HG03108 (cell line): Measurements from ENCODE around the gene RAP1GAP2.

ENCODE experiments used
- ATAC-seq: cut with Tn5 transposase; IDR thresholded peaks from one replicate; pipeline ENCODE4 v1.9.1; 2021; ENCODE audit warnings: moderate library complexity; ENCODE audit not compliant: unreplicated experiment

RAP1GAP2 gene

DNA sequence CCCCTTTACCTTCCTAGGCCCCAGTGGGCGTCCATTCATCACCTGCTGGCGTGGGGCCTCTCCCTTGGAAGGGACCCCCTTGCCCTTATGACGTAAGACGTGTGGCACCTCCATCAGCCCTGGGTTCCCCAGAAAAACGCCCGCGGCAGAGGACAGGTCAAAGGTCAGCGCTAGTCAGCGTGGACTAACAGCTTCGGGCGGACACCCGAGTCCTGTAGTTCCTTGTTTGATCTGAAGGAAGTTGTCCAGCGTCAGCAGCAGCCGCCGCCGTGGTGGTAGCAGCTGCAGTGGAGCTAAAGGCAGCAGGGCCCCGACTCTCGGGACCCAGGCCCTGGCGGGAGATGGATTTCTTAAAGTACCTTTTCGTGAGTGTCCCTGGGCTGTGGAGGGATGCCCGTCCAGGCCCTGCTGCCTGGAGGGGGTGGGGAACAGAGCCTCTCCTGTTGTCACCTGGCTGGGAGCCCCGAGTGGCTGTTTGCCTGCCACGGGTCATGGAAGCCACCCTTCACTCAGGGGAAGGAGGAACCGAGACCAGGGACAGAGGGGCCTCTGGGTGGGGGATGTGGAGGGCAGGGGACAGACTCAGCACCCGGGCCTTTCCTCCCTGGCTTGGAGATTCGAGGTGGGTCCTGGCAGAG, 143.6 kb downstream of the RAP1GAP2 start:
- ATAC-seq: no peak

DNA sequence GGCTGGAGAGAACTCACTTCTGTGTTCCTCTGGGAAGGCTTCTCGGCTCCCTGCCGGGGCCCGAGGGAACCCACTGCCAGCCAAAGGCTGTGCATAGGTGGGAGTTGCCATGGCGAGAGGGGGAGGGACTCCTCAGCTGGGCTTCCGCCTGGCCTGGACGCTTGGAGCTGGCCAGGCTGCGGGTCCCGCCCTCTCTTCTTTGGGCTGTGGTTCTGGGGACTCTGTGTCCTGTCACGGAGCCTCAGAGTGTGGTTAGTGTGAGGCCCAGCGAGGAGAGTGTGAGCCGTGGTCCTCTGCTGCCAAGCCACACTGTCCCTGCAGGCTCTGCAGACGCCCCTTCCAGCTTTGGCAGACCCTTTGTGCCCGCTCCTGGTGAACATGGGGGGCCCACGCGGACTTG, 144.1 kb downstream of the RAP1GAP2 start:
- ATAC-seq: no peak

DNA sequence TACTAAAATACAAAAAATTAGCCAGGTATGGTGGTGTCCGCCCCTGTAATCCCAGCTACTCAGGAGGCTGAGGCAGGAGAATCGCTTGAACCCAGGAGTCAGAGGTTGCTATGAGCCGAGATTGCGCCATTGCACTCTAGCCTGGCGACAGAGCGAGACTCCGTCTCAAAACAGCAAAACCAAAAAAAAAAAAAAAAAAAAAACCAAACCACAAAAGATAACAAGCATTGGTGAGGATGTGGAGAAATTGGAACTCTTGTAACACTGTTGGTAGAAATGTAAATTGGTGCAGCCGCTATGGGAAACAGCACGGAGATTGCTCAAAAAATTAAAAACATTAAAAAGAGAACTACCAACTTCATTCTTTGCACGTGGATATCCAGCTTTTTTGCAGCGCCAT, 147.7 kb downstream of the RAP1GAP2 start:
- no peak for ATAC-seq

DNA sequence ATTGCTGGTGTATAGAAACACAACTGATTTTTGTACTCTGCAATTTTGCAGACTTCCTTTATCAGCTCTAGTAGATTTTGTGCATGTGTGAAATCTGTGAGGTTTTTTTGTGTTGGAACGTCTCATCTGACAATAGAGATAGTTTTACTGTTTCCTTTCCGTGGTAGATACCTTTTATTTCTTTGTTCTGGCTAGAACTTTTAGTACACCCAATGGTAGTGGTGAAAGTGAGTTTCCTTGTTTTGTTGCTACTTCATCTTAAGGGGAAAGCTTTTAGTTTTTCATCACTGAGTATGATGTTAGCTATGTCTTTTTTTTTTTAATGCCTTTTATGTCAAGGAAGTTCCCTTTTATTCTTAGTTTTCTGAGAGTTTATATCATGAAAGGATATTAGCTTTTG, 149.1 kb downstream of the RAP1GAP2 start:
- ATAC-seq: no peak

DNA sequence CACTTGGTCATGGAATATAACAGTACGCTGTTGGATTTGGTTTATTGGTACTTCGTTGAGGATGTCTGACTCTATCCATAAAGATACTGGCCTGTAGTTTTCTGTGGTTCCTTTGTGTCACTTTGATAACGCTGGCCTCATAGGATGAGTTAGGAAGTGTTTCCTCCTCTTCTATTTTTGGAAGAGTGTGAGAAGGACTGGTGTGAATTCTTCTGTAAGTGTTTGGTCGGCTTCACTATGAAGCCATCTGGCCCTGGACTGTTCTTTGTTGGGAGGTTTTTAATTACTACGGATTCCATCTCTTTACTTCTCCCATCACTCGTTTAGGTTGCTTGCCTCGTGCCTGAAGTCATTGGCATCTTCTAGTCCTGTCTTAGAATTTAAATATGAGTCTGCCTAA, 149.9 kb downstream of the RAP1GAP2 start:
- ATAC-seq: no peak

DNA sequence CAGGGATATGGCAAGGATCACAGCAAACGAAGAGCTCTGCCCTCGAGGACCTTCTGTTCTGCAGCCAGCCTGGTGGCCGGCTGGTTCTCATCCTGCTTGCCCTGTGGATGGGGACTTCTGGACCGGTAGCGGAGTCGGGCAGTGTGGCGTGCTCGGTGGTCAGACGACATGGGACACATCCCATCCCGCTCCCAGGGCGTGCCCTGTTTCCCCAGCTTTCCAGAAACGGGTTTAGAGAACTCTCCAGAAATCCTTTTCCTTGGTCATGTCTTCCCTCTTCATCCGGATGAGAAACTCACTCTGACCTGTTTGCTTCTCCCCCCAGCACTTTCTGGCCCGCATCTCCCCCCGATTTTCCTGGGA, 151.3 kb downstream of the RAP1GAP2 start:
- no peak for ATAC-seq

DNA sequence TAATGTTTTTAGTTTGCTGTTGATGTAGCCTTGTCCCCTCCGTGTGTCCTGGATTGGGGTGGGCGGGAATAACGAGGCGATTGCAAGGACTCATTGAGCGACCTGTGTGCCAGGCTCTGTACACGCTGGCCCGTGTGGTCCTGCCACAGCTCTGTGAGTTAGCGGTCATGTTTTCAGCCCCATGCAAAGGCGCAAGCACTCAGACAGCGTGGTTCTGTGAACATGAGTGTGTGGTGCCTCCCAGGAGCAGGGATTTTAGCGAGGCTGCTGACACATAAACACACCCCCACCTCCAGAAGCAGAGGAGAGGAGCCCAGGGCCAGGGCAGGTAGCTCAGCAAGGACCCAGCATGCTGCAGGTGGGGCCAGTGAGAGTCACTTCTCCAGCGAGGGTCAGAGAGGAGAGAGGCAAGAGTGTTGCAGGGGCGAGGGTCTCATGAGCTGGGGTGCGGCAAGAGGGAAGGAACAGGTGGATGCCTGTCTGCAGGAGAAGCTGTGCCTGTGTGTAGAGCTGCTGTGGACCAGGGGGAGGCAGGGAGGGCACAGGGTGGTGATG, 151.8 kb downstream of the RAP1GAP2 start:
- no peak for ATAC-seq

DNA sequence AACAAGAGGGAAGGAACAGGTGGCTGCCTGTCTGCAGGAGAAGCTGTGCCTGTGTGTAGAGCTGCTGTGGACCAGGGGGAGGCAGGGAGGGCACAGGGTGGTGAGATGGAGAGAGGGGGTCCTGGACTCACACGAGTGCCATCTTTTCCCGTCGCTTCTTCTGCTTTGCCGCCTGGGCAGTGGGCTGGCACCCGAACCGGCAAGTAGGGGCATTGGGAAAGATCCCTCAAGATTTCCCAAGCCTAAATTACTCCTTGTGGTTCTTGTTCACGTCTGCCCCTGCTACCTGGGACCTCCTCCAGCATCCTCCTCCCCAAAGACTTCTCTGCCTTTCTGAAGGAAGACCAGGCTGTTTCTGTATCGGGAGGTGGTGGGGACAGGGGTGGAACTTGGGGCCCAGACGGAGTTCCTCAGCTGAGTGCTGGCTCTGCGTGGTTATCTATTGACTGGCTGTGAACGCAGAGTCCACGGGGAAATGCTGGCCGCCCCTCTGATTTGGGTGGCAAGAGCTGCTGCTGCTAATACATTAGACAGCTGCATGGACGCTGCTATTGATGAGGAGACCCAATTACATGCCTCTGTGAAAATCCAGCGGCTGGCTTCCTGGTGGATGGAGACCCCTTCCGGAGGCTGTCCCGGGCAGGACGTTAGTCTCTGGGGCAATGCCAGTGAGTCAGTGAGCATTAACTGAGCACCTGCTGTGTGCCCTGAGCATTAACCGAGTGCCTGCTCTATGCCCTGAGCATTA, 152.7 kb downstream of the RAP1GAP2 start:
- no peak for ATAC-seq

DNA sequence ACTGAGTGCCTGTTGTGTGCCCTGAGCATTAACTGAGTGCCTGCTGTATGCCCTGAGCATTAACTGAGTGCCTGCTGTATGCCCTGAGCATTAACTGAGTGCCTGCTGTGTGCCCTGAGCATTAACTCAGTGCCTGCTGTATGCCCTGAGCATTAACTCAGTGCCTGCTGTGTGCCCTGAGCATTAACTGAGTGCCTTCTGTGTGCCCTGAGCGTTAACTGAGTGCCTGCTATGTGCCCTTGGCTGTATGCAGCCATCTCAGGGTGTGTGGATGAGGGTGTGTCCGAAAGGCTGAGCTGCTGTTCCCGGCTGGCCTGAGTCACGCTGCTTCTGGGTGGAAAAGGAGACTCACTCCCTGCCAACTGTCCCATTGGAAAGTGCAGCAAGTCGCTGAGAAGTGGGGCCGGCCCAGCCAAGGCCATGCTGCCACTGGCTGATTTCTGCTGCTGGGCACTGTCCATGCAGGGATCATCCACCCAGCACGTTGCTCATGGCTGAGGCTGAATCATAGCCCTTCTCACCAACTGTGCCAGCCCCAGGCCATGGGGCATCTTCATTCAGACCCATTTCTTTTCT, 153.3 kb downstream of the RAP1GAP2 start:
- ATAC-seq: no peak

DNA sequence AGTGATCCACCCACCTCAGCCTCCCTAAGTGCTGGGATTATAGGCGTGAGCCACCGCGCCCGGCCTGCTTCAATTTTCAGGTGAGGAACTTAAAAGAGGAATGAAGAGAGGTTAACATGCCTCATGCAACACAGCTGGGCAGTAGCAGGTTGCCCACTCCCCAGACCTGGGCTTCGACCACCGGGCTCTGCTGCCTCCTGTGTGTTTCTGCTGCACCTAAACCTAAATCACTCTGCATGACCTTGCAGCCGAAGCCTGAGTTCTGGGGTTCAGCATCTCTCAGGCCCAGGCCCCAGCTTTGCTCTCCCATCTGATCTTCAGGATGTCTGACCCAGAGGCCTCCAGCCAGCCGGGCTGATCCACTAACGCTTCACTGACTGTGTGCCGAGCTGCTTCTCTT, 154.6 kb downstream of the RAP1GAP2 start:
- no peak for ATAC-seq

DNA sequence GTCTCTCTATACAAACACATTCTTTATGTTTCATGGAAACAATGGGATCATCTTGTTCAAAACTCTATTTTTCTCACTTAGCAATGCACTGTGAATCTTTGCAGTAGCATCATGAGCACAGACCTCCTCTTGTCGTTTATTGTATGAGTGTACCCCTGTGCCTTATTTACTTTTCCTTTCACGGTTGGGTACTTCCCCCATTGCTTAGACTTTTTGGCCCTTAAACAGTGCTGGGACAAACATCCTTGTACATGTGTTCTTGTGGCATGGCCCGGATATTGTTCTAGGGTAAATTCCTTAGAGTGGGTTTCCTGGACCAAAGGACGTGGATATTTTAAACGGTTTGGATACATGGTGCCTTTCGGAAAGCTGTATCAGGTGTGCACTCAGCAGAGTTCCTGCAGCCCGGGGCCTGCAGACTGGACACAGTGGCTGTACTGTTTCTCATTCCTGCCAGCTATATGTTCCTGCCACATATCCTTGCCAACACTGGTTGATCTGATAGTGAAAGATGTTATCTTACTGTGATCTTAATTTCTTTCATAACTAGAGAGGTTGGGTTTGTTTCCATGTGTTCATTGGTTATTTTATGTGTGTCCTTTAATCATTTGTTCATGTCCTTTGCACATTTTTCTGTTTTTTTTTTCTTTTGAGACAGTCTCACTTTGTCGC, 156.1 kb downstream of the RAP1GAP2 start:
- no peak for ATAC-seq

DNA sequence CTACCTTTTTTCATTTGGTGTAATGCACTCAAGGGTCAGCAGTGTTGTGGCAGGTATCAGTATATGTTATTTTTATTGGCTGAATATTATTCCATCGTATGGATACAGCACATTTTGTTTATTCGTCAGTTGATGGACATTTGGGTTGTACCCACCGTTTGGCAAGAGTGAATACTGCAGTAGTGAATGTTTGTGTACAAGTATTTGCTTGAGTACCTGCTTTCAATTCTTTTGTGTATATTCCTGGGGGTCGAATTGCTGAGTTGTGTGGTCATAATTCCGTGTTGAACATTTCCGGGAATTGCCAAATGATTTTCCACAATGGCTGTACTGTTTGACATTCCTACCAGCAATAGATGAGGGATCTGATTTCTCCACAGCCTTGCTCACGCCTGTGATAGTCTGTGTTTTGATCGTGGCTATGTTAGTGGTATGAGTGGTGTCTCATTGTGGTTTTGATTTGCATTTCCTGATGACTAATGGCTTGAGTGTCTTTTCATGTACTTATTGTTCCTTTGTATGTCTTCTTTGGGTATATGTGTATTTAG, 158.7 kb downstream of the RAP1GAP2 start:
- no peak for ATAC-seq

DNA sequence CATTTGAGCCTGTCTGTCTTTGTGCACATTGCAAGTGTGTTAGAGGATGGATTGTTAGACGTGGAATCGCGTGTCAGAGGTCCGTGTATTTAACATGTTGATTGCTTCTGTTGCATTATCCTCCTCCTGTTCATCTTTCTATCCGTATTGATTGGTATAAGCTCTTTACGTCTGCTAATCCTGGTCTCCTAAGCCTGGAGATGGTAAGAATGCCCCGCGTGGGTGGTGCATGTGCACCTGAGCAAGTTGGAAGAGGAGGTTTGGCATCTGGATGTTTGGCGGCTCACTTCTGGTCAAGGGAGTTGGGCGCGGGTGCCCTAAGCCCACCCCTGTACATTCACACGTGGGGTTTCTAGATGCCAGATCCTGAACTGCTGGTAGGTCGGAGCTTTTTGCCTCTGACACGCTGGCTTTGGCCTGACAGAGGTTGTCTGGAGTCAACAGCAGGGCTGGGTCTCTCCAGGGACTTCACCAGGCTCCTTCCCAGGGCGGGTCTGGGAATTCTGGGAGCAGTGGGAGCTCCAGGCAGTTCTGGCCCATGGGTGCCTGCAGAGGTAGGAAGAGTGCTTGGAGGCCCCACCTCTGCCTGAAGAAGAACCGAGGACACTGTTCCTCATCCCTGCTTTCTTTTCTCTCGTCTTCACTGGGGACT, 159.8 kb downstream of the RAP1GAP2 start:
- no peak for ATAC-seq

DNA sequence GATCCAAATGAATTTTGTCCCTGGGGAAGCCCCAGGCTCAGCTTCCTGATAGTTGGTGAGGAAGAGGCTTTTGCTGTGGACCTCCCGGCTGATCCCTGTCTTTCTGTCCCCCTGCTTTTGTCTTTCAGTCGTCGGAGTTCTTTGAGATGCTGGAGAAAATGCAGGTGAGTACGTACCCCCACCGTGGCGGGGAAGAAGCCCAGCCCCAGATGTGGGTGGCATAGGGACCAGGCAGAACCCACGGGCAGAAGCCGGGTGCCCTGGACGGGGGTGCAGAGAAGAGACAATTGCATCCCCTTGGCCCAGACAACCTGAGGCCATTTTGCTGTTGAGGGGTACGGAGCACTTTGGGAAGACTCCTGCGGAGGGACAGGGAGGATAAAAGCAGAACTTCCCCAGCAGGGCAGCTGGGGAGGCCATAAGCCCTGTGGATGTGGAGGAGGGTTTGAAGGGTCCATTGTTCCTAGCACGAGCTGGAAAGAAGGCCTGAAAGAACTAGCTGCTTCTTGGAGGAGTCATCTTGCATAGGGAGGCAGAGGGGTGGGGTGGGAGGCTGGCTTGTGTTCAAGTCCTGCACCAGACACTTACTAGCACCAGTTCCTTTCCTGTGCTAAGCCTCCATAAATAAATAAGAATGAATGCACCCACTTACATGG, 161.5 kb downstream of the RAP1GAP2 start:
- ATAC-seq: no peak

DNA sequence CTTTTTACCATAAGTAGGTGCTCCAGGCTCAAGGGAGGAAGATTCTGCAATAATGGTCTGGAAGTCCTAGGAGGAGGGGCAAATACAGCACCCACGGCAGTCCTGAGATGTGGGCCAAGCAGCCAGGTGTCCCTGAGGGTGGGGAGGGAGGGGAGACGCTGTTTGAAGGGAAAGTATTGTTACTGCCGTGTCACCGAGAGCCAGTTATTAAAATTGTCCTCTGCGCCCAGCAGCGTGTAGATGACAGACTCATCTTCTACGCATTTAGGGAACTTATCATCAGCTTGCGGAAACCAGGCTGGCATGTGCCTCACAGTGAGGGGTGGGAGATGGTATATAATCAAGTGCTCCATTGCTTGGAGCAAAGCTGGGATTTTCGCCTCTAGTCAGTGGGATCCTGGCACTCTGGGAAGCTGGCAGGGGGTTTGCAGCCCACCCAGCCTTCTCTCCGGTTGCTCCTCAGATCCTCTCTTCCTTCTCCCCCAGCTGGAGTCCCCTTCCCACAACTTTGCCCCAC, 162.5 kb downstream of the RAP1GAP2 start:
- no peak for ATAC-seq

DNA sequence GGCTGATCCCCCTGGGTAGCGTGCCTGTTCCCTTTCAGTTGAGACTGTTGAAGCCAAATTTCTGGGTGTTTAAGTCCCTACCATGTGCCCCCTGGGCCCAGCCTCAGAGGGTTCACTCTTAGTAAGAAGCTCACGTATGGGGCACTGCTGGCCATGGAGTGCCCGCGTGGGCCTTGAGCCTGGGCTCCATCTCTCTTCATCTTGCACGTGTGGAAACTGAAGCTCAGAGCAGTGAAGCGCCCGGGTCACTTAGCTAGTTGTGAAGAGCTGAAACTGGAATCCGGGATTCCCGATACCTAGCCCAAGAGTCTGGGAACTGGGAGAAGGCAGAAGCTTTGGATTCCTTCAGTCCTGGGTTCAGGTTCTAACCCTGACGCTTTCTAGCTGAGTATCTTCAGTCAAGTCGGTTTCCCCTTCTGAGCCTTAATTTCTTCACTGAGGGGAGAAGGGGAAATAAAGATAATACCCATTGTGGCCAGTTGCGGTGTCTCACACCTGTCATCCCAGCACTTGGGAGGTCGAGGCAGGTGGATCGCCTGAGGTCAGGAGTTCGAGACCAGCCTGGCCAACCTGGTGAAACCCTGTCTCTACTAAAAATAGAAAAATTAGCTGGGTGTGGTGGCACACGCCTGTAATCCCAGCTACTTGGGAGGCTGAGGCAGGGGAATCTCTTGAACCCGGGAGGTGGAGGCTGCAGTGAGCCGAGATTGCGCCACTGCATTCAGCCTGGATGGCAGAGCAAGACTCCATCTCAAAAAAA, 163.3 kb downstream of the RAP1GAP2 start:
- no peak for ATAC-seq

DNA sequence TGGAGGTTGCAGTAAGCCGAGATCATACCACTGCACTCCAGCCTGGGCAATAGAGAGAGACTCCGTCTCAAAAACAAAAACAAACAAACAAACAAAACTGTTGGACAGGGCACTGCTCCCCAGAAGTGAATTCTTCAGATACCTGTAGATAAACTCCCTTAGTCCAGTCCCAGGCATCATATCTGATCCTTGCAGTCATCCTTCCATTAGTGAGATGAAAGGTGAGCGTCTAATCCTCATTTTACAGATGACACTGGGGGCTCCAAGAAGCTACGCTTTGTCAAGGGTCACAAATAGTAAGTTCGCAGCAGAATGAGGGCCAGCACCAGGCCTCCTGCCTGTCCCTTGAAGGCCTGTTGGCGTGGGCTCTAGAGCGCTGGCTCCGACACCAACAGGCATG, 165.2 kb downstream of the RAP1GAP2 start:
- ATAC-seq: no peak

DNA sequence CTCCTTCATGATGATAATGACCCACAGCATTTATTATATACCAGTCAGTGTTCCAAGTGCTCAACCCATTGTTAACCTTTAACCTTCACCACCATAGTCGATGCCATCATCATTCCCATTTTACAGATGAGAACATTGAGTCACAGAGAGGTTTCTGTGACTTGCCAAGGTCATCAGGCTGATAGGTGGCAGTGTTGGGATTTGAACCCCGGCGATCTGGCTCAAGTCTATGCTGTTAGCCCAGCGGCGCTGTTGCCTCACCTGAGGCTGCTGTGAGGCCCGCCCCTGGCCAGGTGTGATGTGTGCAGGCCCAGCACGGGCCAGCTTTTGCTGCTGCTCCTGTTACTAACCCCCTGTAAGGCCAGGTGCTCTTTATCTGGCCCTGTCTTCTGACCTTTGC, 166.0 kb downstream of the RAP1GAP2 start:
- no peak for ATAC-seq

DNA sequence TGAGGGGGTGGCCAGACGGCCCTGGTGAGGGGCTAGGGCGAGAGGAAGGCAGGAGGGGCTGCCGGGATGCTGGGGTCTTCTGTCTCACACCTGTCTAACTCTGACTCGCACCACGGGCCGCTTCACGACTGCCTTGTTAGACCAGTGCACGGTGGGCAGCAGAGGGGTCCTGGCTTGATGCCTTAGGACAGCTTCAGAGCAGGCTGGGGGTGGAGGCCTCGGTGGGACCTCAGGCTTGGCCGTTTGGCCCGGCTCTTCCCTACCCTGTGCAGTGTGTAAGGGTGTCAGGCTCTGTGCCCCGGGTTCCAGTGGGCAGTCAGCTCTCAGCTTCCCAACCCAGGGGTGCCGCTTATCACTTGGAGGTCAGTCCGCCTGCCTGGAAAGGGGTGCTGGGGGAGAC, 166.5 kb downstream of the RAP1GAP2 start:
- ATAC-seq: no peak
